ENCODE measurements around the gene LRMDA. TPM values are rescaled to one million over a fixed set of nuclear protein-coding genes. Genes with fewer than 3 reads are reported as not detected.

LRMDA gene
- polyA plus RNA-seq, 2 of the 4 experiments (the other 2 are of a cell fraction): 4.6 to 5.2 TPM

- CTCF ChIA-PET: interaction anchor here (1.4 kb wide), 1 partner anchor 46 kb away, joined by 4 read pairs; no protein-coding TSS in a partner anchor
- DNase-seq (ENCODE audit: low read depth in 1 of 2, low spot score in 1 of 2) (peak; percentile 24 to 52), ATAC-seq (peak; percentile 37 to 65; a peak in 4 of 6 replicates)
Measured at GRCh38 chr10:76082956-76083355, 651.5 kb downstream of the LRMDA start.

GRCh38 chr10:76085002-76085816 is 653.8 kb downstream of the LRMDA start:
- no peak for ATAC-seq
- DNase-seq (ENCODE audit: low read depth in 1 of 2, low spot score in 1 of 2): no peak
- CTCF ChIA-PET: no interaction called here
- Histone ChIP-seq H3K4me2 (no peak overlapping the region), H3K9me3 (no peaks in the 10 kb centered on the region), H3K4me3 (no peak overlapping the region), H3K4me1 (peaks cover 19% of the 10 kb centered on the region; the same call in 2 of the 3 replicates), H3K27ac (peak overlapping the region in 1 of 2 experiments; percentile 58; a peak in 2 of 6 replicates)
- WGBS (ENCODE audit: missing lambda C conversion rate): 76% methylated on average over 8 of the region's 8 CpGs
- TF ChIP-seq MAX (IDR thresholded peaks at IDR 0.05): no peak
- no peak for FAIRE-seq
- POLR2A ChIA-PET: no interaction called here

More at GRCh38 chr10:76082956-76083355, 651.5 kb downstream of the LRMDA start:
- POLR2A ChIA-PET: no interaction called here
- H3K4me3 ChIP-seq: no peak overlapping the region
- H3K27ac ChIP-seq: 0 out of 6 replicates have a peak overlapping the region, but pooled peaks of 1 of the 2 experiments have one; percentile 15
- peaks cover 19% of the 10 kb centered on the region; the same call in 2 of the 3 replicates for H3K4me1 ChIP-seq
- no peaks in the 10 kb centered on the region for H3K9me3 ChIP-seq
- WGBS (ENCODE audit: missing lambda C conversion rate): 12% methylated on average over 1 of the region's 1 CpG
- no peak overlapping the region; the same call in 2 of the 3 replicates for H3K4me2 ChIP-seq
- TF ChIP-seq EP300 (IDR thresholded peaks at IDR 0.05) (no peak), CEBPB (IDR thresholded peaks at IDR 0.05) (no peak), HOXA7 (CRISPR knock-in tag; IDR thresholded peaks at IDR 0.05) (no peak), BHLHE40 (IDR thresholded peaks at IDR 0.05; ENCODE audit: low read depth, low read length) (no peak), ELK1 (IDR thresholded peaks at IDR 0.05; ENCODE audit: low read depth, low read length) (no peak), HOXB13 (CRISPR knock-in tag; IDR thresholded peaks at IDR 0.05; ENCODE audit: low read depth) (no peak)
- FAIRE-seq: no peak

- no peak for ATAC-seq
- Histone ChIP-seq H3K9me3 (no peaks in the 10 kb centered on the region), H3K4me1 (peaks cover 19% of the 10 kb centered on the region; the same call in 2 of the 3 replicates), H3K4me3 (no peak overlapping the region), H3K27ac (peak overlapping the region in 1 of 2 experiments; percentile 58; a peak in 3 of 6 replicates), H3K4me2 (no peak overlapping the region)
- no peak for FAIRE-seq
- ChIA-PET POLR2A (no interaction called here), CTCF (no interaction called here)
- no peak for DNase-seq (ENCODE audit: low read depth in 1 of 2, low spot score in 1 of 2)
- TF ChIP-seq ATOH8 (CRISPR knock-in tag; IDR thresholded peaks at IDR 0.05; ENCODE audit: low read depth) (no peak), FOSB (CRISPR knock-in tag; IDR thresholded peaks at IDR 0.05) (no peak), ELK1 (IDR thresholded peaks at IDR 0.05; ENCODE audit: low read depth, low read length) (no peak), USF2 (IDR thresholded peaks at IDR 0.05) (no peak), REST (IDR thresholded peaks at IDR 0.05) (no peak), MAX (IDR thresholded peaks at IDR 0.05) (no peak), BHLHE40 (IDR thresholded peaks at IDR 0.05; ENCODE audit: low read depth, low read length) (no peak), MYC (IDR thresholded peaks at IDR 0.05; ENCODE audit: borderline replicate concordance, low read length) (no peak), HOXA7 (CRISPR knock-in tag; IDR thresholded peaks at IDR 0.05) (no peak), KDM1A (IDR thresholded peaks at IDR 0.05; ENCODE audit: low read depth) (no peak), ZSCAN20 (CRISPR knock-in tag; IDR thresholded peaks at IDR 0.05) (no peak), RAD21 (conservative IDR thresholded peaks at IDR 0.05 in 1 of 2, IDR thresholded peaks at IDR 0.05 in 1 of 2) (no peak), SREBF2 (IDR thresholded peaks at IDR 0.05) (no peak), ZFP36 (IDR thresholded peaks at IDR 0.05; ENCODE audit: borderline replicate concordance, partially characterized antibody) (no peak), CHD2 (IDR thresholded peaks at IDR 0.05; ENCODE audit: low read length, partially characterized antibody) (no peak), KDM5A (IDR thresholded peaks at IDR 0.05) (no peak), CHD4 (IDR thresholded peaks at IDR 0.05; ENCODE audit: borderline replicate concordance) (no peak)
- WGBS (ENCODE audit: missing lambda C conversion rate): 61% methylated on average over 4 of the region's 4 CpGs
Measured at GRCh38 chr10:76085817-76086167, 654.4 kb downstream of the LRMDA start.

Data from A549 (cell line).